Caki2 (cell line): ENCODE results near the gene FGF18. TPM values are rescaled to one million over a fixed set of nuclear protein-coding genes. Genes with fewer than 3 reads are reported as not detected.
"Not testable (repeated sequence)": the region's sequence is repeated elsewhere in the genome, so short reads cannot be mapped to it uniquely, and the experiment has no call there.

Source experiments
- DNase-seq: peaks from one replicate; pipeline ENCODE4 v3.0.0-alpha.2; 2015; ENCODE audit warnings: low read depth
- in situ Hi-C: cut with HindIII; loops from 2 replicates; pipeline ENCODE4 v1.10.0; 2016; ENCODE audit warnings: low sequenced_read_pairs, low pct_unique_long_range_greater_than_20kb, mixed read lengths
- total RNA-seq: library from RNA; depleted of rRNA; stranded (reverse); fragments of >200 nt; shearing (Covaris generic); gene quantifications from 2 replicates; pipeline ENCODE4 v1.2.3, GENCODE V29; 2014; ENCODE audit warnings: low replicate concordance

The FGF18 gene
- total RNA-seq, 1 experiment from 2014 or later, result 9.5 TPM

DNA sequence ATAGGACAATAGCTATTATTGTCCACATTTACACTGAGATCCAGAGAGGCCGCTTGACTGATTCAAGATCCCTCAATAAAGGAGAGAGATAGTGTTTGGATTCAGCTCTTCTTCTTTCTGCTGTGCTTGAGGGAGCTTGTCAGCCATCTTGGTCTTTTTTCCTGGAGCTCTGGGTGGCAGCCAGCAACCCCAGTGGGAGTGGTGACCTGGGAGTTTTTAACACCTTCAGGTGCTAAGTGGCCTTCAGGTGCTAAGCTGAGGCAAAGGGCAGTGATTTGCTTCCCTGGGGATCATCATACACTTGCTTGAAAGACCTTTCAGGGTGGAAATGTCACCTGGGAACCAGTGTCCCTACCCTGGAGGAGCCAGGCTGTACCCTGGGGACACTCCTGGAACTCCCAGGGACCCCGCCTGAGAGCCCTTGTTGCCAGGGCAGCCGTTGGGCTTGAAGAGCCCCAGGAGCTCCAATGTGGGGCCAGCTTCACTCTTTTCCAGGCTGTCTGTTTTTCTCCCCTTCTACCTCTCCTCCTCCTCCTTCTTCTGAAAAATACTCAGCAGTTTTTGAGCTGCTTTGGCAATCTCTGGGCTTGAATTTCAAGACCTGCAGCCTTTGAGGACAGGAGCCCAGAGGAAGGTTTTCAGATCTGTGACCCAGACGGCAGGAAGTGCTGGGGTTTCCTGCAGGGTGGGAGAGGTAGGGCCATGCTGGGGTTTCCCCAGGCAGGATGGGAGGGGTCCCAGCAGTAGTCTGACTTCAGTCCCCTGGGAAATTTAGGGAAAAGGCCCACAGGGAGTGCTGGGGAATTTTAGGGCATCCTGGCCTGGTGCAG, 59.7 kb downstream of the FGF18 start:
- in situ Hi-C loops, result no loop called here
- no peak for DNase-seq

DNA sequence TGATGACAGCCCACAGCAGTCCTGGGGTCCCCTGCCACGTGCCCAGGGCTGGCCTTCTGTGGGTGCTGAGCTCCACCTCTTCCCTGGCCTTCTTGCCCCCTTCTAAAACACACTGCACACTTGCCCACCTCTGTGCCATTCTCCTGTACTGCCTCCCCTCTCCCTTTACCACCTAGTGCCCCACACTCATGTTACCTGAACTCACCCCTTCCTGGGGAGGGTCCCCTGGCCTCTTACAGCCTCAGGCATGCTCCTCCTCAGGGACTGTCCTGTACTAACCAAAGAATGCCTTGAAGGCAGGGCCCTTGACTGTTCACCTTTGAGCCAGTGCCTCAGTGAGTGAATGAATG, 60.3 kb downstream of the FGF18 start:
- in situ Hi-C loops, result no loop called here
- no peak for DNase-seq

DNA sequence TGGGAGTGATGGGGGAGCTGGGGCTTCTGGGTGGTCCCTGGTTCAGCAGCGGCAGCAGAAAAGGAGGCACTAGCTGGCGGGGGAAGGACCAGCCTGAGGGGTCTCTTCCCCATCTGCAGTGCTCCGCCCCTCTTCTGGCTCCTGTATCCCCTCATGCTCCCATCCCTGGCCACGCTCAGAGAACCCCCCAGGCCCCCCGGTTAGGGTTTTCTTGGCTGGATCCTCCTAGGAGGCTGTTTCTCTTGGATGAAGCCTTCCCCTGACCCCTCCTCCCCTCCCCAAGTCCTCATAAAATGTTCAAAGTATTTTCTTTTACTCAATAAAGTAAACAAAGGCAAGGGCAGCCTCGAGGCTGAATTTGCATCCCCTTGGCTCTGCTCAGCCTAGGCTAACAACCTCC, 60.8 kb downstream of the FGF18 start:
- DNase-seq, result no peak
- in situ Hi-C loops, result no loop called here

DNA sequence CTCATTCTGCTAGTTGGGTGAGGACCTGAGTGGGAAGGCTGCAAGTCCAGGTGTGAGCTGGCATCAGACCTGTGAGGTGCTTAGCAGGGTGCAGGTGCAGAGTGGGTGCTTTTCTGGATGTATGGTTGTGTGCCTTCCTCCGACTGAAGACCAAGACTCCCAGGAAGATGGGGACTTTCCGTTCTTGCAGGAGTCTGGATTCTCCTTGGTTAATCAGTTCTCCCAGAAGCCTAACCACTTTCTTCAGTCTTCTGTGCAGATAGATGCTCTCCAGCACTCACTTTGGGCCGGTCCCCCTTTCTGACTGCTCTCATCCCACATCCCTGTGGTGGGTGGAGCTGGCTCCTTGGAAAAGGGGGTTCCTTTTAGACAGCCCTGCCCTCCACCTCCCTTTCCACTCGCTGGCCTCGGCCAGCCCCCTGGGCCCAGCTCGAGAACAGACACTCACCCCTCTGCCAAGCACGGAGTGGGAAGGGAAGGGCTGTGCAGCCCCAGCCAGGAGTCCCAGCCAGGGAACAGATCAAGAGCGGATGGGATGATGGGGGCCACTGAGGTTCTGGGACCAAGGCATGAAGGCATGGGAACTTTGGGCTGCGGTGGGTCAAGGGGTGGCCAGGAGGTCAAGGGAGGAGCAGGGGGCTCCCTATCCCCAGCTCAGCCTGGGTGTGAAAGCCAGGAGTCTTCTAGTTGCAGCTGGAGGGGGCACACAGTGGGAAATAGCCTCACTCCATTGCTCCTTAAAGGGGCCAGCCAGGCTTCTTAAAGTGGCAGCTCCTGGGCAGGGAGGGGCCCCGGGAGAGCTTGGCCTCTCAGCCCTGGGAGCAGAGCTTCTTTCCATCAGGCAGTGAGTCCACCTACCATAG, 62.4 kb downstream of the FGF18 start:
- in situ Hi-C loops, result no loop called here
- DNase-seq, result no peak

DNA sequence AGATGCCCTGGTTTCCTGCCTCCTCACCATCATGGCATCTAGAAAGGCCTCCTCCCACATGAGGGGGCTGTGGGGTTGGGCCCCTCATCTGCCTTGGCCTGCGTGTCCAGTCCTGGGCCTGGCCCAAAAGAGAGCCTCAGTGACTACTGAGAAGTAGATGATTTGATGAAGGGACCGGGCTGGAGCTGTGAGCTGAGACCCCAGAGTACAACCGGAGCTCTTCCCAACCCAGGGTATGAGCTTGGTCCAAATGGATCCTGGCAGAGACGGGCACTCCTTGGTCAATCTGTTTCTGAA, 62.9 kb downstream of the FGF18 start:
- in situ Hi-C loops, result no loop called here
- DNase-seq, result no peak

DNA sequence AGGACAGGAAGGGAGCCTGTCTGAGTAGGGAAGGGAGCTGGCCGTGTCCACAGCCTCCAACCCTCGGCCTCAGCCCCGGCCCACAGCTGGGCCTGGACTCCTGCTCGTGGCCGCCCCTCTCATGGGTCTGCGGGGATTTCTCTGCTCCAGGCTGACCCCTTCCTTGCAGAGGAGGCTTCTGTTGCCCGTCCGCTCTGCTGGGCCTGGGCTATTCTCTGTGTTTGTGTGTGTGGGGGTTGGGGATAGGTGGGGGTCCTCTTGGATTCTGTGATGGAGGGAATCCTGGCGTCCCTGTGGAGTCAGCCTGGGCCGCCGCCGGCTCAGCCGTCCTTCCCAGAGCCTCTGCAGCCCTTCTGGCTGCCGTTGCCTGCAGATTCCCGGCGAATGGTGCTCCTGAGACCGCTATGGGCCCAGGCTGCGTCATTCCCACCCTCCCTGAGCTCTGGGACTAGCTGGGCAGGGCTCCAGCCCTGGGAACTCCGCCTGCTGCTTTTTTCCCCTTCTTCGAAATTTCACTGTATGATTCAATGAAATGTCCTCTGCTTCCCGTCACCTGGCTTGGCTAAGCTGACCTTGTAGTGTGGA, 64.2 kb downstream of the FGF18 start:
- no peak for DNase-seq
- in situ Hi-C loops, result no loop called here

DNA sequence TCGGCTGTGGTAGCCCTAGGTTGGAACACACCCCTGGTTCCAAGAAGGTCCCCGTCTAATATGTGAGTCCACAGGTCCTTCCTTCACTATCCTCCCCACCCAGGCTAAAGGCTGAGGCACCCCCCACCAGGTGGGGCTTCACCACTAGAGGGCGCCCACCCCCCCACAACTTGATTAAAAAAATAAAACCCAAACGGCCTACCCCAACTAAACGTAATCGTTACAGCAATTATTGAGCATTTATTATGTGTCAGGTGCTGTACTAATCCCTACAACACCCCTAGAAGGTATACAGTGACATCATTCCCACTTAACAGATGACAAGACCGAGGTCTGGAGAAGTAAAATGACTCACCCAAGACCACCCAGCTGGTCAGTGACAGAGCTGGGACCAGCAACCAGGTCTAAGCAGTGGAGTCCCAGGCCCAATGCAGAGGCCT, 65.0 kb downstream of the FGF18 start:
- no peak for DNase-seq
- in situ Hi-C loops, result no loop called here

DNA sequence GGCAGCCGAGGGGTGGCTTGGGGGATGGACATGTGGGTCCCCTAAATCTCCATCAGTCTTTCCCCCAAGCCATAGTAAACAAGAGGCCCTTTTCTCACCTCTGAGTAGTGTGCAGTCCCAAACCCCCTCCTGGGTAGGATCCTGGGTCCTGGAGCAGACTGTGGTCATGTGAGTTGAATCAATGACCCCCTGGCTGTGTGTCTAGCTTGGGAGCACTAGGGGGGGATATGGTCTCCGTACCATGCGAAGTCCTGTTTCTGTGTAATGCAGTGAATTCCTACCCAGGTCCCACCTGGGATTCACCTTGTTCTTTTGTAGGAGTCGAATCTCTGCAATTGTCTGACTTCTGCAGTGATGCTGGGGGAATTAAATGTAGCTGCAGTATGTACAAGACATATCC, 66.2 kb downstream of the FGF18 start:
- DNase-seq, result no peak
- in situ Hi-C loops, result no loop called here

DNA sequence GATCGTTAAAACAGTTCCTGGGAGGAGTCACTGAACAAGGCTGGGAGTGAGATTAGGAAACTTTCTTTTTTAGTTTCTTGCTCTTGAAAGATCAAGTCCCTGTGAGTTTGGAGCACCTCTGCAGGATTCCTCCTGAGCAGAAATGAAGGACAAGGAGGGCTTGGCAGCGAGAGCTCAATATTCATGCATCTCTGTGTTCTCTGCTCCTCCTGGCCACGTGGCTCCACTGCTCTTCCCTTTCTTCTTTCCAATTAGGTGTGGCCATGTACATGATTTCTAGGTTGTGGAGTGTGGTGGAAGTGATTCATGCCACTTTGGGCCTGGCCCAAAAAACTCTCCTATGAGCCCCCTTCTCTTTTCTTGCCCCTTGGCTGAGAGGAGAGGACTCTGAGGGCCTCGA, 67.2 kb downstream of the FGF18 start:
- in situ Hi-C loops, result no loop called here
- no peak for DNase-seq

DNA sequence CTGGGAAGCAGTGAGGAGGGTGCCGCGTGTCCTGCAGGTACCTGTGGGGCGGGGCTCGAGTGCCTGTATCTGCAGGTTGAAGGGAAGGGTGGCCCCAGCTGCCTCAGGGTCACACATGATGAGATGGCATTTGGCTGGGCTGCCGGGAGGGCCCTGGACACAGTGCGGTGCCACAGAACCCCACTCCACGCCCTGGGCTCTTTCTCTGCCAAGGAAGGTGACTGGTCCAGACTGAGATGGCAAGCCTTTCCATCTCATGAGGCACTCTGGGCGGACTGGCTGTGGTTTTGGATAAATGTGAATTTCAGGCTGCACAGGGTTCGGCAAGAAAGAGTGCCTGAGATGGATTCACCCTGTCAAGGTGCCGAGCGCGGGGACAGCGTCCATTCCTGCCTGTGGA, 69.4 kb downstream of the FGF18 start:
- DNase-seq, result no peak
- in situ Hi-C loops, result no loop called here

DNA sequence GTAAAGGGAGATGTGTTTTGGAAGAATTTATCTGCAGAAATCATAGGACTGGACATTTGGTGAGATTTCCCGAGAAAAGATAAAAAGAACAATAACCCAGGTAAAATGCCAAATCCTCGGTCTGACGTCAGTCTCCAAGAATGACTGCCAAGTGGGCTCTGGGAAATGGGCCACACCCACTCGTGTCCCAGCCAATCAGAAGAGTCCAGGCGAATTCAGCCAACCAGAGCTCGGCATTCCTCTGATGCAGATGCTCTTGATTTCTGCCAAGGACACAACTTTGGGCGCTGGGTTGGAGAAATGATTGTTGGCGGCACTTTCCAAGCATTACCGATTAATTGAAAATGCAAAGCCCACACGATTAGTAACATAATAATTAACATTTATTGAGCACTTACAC, 73.3 kb downstream of the FGF18 start:
- in situ Hi-C loops, result no loop called here
- peak; percentile 81 for DNase-seq

DNA sequence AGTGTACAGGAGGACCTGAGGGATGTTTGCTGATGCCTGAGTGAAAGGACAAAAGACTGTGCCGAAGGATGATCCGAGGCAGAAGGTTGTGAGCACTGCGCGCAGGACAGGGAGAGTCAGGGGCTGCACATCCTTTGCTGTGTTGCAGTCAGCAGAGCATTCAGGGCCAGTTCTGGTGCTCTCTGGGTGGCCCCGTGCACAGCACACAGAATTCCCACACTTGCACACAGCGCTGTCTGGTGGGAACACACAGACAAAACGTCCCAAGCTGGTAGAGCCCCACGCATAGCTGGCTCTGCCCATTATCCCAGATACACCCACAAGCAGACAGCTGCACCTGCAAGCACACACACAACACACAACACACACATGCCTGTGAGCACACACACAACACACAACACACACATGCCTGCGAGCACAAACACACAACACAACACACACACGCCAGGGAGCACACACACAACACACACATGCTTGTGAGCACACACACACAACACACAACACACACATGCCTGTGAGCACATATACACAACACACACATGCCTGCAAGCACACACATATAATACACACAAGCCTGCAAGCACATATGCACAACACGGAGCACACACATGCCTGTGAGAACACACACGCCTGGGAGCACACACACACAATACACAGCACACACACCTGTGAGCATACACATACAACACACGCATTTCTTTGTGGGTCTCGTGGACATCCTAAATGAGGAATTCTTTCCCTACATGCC, 74.4 kb downstream of the FGF18 start:
- in situ Hi-C loops, result no loop called here
- peak; percentile 10 for DNase-seq

DNA sequence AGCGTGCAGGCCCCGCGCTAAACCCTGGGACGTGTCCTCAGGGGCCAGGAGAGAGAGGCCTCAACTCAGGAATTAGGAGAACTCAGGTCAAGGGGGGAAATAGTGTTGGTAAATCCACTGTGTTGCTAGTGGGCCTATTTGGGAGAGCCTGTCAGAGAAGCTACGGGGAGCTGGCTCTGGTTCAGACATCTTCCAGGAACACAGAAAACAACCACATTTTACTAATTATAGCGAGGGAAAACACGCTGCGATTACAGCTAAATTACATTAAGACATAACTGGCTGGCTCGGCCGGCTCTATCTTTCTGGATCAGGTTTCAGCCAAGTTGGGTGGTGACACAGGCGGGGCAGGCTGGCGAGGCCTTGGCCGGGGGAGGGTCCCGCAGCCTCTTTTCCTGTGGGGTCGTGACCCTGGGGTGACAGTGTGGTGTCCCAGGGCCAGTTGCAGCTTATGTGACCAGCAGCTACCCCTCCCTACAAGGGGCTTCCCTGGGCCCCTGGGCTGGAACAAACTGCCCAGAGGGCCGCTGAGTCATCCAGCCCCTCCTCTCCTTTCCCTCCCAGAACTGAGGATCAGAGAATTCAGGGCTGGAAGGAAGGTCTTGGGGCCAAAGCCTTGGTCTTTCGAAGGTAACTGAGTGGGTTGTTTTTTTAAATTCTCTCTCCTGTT, 75.1 kb downstream of the FGF18 start:
- DNase-seq, result peak; percentile 93
- in situ Hi-C loops, result no loop called here

DNA sequence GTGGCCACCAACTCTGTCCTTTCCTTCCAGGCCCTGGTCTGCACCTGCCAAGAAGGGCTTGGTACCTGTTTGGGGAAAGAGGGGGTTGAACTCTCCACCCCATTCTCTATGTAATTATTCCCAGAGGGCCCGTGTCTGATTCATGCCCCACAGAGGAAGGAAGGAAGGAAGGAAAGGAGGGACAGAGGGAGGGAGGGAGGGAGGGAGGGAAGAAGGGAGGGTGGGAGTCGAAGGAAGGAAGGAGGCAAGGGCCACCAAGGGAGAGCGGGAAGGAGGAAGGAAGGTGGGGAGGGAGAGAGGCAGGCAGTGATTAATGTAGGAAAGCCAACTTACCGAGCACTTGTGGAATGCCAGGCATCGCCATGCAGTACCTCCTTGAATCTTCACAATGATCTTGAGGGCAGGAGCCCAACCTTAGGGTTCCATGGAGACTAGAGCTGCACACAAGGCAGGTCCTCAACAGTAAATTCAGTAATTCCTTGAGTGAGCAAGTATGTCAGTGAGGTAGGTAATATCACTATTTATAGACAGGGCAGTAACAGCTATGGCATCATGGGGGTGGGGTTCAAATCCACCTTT, 75.8 kb downstream of the FGF18 start:
- in situ Hi-C loops, result no loop called here
- no peak for DNase-seq

DNA sequence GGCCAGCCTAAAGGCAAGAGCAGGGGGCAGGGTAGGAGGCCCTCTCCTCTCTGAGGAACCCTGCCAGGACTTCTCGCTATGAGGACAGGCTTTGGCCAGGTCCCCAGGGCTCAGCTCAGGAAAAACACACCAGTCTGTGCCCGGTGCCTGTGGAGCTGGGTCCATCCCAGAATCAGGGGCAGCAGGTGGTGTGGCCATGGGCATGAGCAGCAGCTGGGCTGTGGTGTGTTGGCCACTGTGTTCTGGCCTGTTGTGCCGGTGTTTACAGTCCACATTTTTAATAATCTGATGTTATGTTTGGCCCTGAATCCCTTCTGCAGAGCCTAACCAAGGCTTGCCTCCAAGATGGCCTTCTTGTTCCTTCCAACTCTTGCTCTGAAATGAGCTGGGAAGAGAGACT, 77.0 kb downstream of the FGF18 start:
- in situ Hi-C loops, result no loop called here
- DNase-seq, result no peak

DNA sequence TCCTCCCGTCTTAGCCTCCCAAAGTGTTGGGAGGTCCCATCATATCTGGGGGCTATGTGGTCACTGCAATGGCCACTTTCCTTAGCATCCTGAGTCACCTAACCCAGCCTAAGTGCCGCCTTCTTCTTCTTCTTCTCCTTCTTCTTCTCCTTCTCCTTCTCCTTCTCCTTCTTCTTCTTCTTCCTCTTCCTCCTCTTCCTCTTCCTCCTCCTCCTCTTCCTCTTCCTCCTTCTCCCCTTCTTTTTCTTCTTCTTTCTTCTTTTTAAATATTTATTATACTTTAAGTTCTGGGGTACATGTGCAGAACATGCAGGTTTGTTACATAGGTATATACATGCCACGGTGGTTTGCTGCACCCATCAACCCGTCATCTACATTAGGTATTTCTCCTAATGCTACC, 78.0 kb downstream of the FGF18 start:
- in situ Hi-C loops, DNase-seq: not testable (repeated sequence)

DNA sequence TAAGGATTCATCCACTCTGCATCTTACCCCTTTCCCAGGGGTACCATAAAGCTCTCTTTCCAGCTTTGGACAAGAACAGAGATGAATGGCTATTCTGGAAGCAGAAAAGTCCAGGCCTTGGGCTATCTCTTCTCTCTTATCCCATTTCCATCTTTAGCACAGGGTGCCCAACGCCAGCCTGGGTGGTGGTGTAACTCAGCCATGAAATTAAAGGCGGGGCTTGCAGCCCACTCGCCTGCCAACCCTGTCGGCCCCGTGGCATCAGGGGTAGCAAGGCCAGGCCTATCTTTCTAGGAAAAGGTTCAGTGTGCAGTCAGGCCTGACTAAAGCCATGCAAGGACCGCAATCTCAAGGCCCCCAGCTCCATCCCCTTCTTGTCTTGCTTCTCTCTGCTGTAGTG, 78.7 kb downstream of the FGF18 start:
- in situ Hi-C loops, result no loop called here
- DNase-seq, result no peak

DNA sequence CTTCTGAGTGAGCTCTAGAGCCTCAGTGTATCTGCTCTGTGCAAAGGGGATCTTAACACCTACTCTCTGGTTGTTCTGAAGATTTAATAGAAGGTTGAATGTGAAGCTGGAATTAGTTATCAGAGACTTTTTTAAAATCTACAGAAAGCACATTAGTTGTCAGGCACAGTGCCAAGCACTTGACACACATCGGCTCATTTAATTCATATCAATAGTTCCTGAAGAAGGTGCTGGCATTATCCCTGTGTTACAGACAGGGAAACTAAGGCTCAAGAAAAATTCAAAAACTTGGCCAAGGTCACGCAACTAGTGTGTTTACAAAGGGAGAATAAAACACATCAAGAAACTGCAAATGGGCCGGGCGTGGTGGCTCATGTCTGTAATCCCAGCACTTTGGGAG, 80.2 kb downstream of the FGF18 start:
- in situ Hi-C loops, result no loop called here
- DNase-seq, result no peak
